Mucosa of descending colon (tissue), 3 donors: Measurements from ENCODE around the gene SMARCC1. TPM values are rescaled to one million over a fixed set of nuclear protein-coding genes. Genes with fewer than 3 reads are reported as not detected.

Source experiments
- ATAC-seq: fragments of 200-7000 bp; cut with Tn5 transposase; one replicate; pipeline ENCODE4 v1.9.1; 2020; ENCODE audit warnings: mild to moderate bottlenecking, moderate library complexity
- DNase-seq, 3 donors: peaks; one replicate each; pipeline ENCODE4 v3.0.0-alpha.2; 2020
- H3K36me3 ChIP-seq: fragments of 200-600 bp; one replicate; pipeline ENCODE4 v1.8.0; 2021; ENCODE audit warnings: low read depth, mild to moderate bottlenecking
- H3K4me1 ChIP-seq: fragments of 200-600 bp; one replicate; pipeline ENCODE4 v1.8.0; 2021; ENCODE audit warnings: low read depth, mild to moderate bottlenecking
- H3K4me3 ChIP-seq: fragments of 200-600 bp; one replicate; pipeline ENCODE4 v1.8.0; 2021; ENCODE audit warnings: mild to moderate bottlenecking
- H3K9me3 ChIP-seq: fragments of 200-600 bp; one replicate; pipeline ENCODE4 v1.8.0; 2021; ENCODE audit warnings: mild to moderate bottlenecking
- intact Hi-C, 2 donors: fragments of 100-400 bp; cut with DNase I in 1 of 2; cut with micrococcal nuclease in 1 of 2; formaldehyde crosslinking; loops; one replicate each; pipeline versions ENCODE4 v1.11.0 to v1.11.1; 2022; cut with DNase I, micrococcal nuclease
- total RNA-seq, 3 donors: library from RNA; stranded (reverse); fragmentation: NEBNext Ultra II Directional in 2 of 3; extraction: Animal tissue kit (Norgen Biotek cat#: 25700) in 2 of 3; gene quantifications; one replicate each; pipeline versions ENCODE4 v1.2.1 to v1.2.4, GENCODE V29; 2021 to 2023
- TF ChIP-seq, protein P1 (sequence below): fragments of 200-600 bp; IDR thresholded peaks from one replicate; pipeline ENCODE4 v1.8.0; 2022; ENCODE audit warnings: antibody characterized with exemption, mild to moderate bottlenecking
- donor health status: DM: no; HTN: no; CAD: no; lungs with moderate emphysema.
- donor health status: DM: no; HTN: no; CAD: no.
- donor health status: DM: no; HTN: yes; CAD: no.

Gene SMARCC1
- total RNA-seq, 3 donors from 2014 or later, result 61.5 to 117 (median 71.5) TPM

DNA sequence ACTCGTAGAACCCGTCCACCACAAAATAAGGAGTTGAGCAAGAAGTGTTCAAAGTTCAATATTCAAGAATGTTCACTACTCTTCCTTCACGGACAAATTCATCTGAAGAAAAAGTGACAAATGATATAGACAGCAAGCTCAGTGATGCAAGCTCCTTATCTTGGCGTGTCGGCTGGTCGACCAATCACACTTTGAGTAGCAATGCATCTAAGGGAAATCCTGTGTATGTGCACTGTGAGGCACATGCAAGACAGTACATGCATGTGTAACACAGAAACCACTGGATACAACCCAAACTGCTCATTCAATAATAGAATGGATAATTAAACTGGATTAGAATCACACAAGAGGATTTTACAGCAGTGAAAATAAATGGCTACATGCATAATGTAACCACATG lies 138.6 kb downstream of the SMARCC1 start:
- TF ChIP-seq, protein P1, sequence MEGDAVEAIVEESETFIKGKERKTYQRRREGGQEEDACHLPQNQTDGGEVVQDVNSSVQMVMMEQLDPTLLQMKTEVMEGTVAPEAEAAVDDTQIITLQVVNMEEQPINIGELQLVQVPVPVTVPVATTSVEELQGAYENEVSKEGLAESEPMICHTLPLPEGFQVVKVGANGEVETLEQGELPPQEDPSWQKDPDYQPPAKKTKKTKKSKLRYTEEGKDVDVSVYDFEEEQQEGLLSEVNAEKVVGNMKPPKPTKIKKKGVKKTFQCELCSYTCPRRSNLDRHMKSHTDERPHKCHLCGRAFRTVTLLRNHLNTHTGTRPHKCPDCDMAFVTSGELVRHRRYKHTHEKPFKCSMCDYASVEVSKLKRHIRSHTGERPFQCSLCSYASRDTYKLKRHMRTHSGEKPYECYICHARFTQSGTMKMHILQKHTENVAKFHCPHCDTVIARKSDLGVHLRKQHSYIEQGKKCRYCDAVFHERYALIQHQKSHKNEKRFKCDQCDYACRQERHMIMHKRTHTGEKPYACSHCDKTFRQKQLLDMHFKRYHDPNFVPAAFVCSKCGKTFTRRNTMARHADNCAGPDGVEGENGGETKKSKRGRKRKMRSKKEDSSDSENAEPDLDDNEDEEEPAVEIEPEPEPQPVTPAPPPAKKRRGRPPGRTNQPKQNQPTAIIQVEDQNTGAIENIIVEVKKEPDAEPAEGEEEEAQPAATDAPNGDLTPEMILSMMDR, result no peak
- H3K4me3 ChIP-seq, result no peak overlapping the region
- no peaks in the 10 kb centered on the region for H3K9me3 ChIP-seq
- ATAC-seq, result no peak
- no peaks in the 10 kb centered on the region for H3K36me3 ChIP-seq
- no peaks in the 10 kb centered on the region for H3K4me1 ChIP-seq
- intact Hi-C loops, result no loop called here
- DNase-seq, result no peak

DNA sequence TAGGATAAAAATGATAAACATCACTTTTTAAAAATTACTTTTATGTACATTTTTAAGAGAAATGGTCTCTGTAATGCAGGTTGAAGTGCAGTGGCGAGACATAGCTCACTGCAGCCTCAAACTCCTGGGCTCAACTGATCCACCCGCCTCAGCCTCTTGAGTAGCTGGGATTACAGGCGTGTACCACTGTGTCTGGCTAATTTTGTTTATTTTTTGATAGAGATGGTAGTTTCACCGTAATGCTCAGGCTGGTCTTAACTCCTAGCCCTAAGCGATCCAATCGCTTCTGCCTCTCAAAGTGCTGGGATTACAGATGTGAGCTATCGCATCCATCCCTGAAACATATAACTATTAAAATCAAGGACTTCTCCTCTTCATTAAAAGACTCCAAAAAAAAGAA lies 140.0 kb downstream of the SMARCC1 start:
- DNase-seq, result no peak
- H3K9me3 ChIP-seq, result no peaks in the 10 kb centered on the region
- no peaks in the 10 kb centered on the region for H3K4me1 ChIP-seq
- no peak for ATAC-seq
- intact Hi-C loops, result no loop called here
- H3K4me3 ChIP-seq, result no peak overlapping the region
- no peaks in the 10 kb centered on the region for H3K36me3 ChIP-seq
- TF ChIP-seq, protein P1, result no peak

DNA sequence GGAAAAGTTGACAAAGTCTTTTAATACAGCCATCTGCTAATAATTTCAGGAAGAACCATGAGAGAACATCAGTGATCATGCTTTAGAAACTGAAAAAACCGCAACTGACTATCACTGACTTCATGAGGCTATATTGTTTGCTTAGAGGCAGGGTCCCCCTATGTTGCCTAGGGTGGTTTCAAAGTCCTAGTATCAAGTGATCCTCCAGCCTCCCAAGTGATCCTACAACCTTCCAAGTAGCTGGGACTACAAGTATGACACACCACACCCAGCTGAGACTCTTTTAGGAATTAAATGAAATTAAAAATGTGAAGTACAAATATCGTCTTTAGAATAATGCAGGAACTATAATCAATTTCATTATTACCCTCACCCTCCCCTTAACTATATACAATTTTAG lies 144.8 kb downstream of the SMARCC1 start:
- ATAC-seq (no peak), DNase-seq (no peak)
- TF ChIP-seq, protein P1, result no peak
- Histone ChIP-seq H3K36me3 (no peaks in the 10 kb centered on the region), H3K9me3 (no peaks in the 10 kb centered on the region), H3K4me3 (no peak overlapping the region), H3K4me1 (no peaks in the 10 kb centered on the region)
- intact Hi-C loops, result no loop called here

DNA sequence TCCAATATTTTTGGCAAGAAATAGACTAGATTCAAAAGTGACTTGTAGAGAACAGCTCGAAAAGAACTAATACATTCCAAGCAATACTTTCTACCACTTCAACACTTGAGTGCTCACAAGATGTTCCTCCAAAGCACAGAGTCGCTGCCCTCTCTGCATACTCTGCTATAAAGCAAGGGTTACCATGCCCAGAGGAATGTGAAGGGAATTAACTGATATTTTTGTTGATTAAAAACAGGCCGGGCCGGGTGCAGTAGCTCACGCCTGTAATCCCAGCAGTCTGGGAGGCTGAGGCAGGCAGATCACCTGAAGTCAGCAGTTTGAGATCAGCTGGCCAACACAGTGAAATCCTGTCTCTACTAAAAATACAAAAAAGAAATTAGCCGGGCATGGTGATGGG lies 145.5 kb downstream of the SMARCC1 start:
- Histone ChIP-seq H3K4me1 (no peaks in the 10 kb centered on the region), H3K9me3 (no peaks in the 10 kb centered on the region), H3K4me3 (no peak overlapping the region), H3K36me3 (no peaks in the 10 kb centered on the region)
- ATAC-seq (no peak), DNase-seq (no peak)
- TF ChIP-seq, protein P1, result no peak
- intact Hi-C loops, result no loop called here

DNA sequence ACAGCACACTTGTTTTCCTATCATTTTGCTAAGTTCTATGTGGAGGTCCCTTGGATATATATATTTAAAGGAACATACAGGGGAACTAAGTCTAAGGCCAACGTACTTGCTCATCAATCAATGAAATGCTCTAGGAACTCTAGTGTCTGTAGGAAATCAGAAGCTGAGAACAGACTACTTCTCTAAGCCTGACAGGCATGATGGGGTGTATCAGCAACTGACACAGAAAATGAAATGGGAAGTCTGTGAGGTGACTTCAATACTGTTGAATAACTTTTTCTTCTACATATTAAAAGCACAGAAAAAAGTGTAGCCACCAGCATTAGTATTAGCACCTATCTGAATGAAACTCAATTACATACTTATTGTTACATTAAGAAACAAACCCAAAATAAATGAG lies 146.2 kb downstream of the SMARCC1 start:
- H3K36me3 ChIP-seq, result no peaks in the 10 kb centered on the region

More for the DNA sequence above, 146.2 kb downstream of the SMARCC1 start:
- Histone ChIP-seq H3K9me3 (no peaks in the 10 kb centered on the region), H3K4me1 (no peaks in the 10 kb centered on the region), H3K4me3 (no peak overlapping the region)
- intact Hi-C loops, result no loop called here
- TF ChIP-seq, protein P1, result no peak
- DNase-seq (no peak), ATAC-seq (no peak)
